HG03521 (cell line): Measurements from ENCODE around the gene IGSF23.

Source experiments
- ATAC-seq: cut with Tn5 transposase; IDR thresholded peaks from one replicate; pipeline ENCODE4 v1.9.1; 2021; ENCODE audit warnings: mild to moderate bottlenecking, moderate library complexity; ENCODE audit not compliant: unreplicated experiment

The IGSF23 gene

GRCh38 chr19:44637390-44637764, 24.0 kb downstream of the IGSF23 start:
- ATAC-seq, result no peak

GRCh38 chr19:44640518-44640917, 27.2 kb downstream of the IGSF23 start:
- no peak for ATAC-seq

- ATAC-seq, result no peak
These were observed 28.3 kb downstream of the IGSF23 start for GRCh38 chr19:44641501-44642265.

- ATAC-seq, result no peak
These were observed 29.0 kb downstream of the IGSF23 start for GRCh38 chr19:44642377-44642776.

GRCh38 chr19:44643605-44644401, 30.4 kb downstream of the IGSF23 start, which contains the start of gene PVR:
Gene PVR, plus strand, starts transcription at chr19:44643910. Its CDS starts 187 bp downstream, at chr19:44644097.
- no peak for ATAC-seq

GRCh38 chr19:44644402-44645016, 31.1 kb downstream of the IGSF23 start:
- ATAC-seq, result no peak

- ATAC-seq, result no peak
These were observed 32.2 kb downstream of the IGSF23 start for GRCh38 chr19:44645407-44646048.

- no peak for ATAC-seq
These were observed 32.7 kb downstream of the IGSF23 start for GRCh38 chr19:44646049-44646416.

GRCh38 chr19:44647144-44647543, 33.8 kb downstream of the IGSF23 start:
- no peak for ATAC-seq

GRCh38 chr19:44648631-44649251, 35.4 kb downstream of the IGSF23 start:
- no peak for ATAC-seq

GRCh38 chr19:44649578-44650145, 36.3 kb downstream of the IGSF23 start:
- ATAC-seq, result no peak

GRCh38 chr19:44653343-44653742, 40.0 kb downstream of the IGSF23 start:
- ATAC-seq, result no peak

- ATAC-seq, result peak; percentile 66
These were observed 40.8 kb downstream of the IGSF23 start for GRCh38 chr19:44653977-44654774.

- no peak for ATAC-seq
These were observed 44.0 kb downstream of the IGSF23 start for GRCh38 chr19:44657211-44657921.

GRCh38 chr19:44658069-44658733, 44.8 kb downstream of the IGSF23 start:
- no peak for ATAC-seq

- ATAC-seq, result no peak
These were observed 46.7 kb downstream of the IGSF23 start for GRCh38 chr19:44660081-44660480.

- ATAC-seq, result no peak
These were observed 47.8 kb downstream of the IGSF23 start for GRCh38 chr19:44661205-44661604.

- ATAC-seq, result no peak
These were observed 48.5 kb downstream of the IGSF23 start for GRCh38 chr19:44661904-44662303.
